H9 (cell line): ENCODE results near the gene LSP1. TPM values are rescaled to one million over a fixed set of nuclear protein-coding genes. Genes with fewer than 3 reads are reported as not detected.

Experiments
- DNase-seq: peaks from one replicate; pipeline ENCODE4 v3.0.0-alpha.2; 2017
- H2AFZ ChIP-seq: one replicate; pipeline ENCODE4 v1.6.1; 2013; ENCODE audit warnings: mild to moderate bottlenecking, low read length, control low read depth, moderate library complexity
- H2AK5ac ChIP-seq: 2 replicates; pipeline ENCODE4 v1.6.1; 2013; ENCODE audit warnings: low read length, control low read depth, mixed read lengths; ENCODE audit not compliant: insufficient read length
- H2BK120ac ChIP-seq: one replicate; pipeline ENCODE4 v1.6.1; 2013; ENCODE audit warnings: low read depth, mild to moderate bottlenecking, low read length, control low read depth, inconsistent platforms; ENCODE audit not compliant: poor library complexity, severe bottlenecking
- H2BK12ac ChIP-seq: 2 replicates; pipeline ENCODE4 v1.6.1; 2013; ENCODE audit warnings: low read length, control low read depth, mixed read lengths, low read depth; ENCODE audit not compliant: insufficient read length
- H2BK15ac ChIP-seq: 2 replicates; pipeline ENCODE4 v1.6.1; 2013; ENCODE audit warnings: low read depth, low read length, control low read depth
- H2BK20ac ChIP-seq: one replicate; pipeline ENCODE4 v1.6.1; 2013; ENCODE audit warnings: low read depth, mild to moderate bottlenecking, low read length, control low read depth, inconsistent platforms; ENCODE audit not compliant: poor library complexity, severe bottlenecking
- H2BK5ac ChIP-seq: 2 replicates; pipeline ENCODE4 v1.6.1; 2013; ENCODE audit warnings: low read length, control low read depth, mixed read lengths; ENCODE audit not compliant: insufficient read length
- H3K14ac ChIP-seq: 2 replicates; pipeline ENCODE4 v1.6.1; 2013; ENCODE audit warnings: low read length, control low read depth; ENCODE audit not compliant: insufficient read depth
- H3K18ac ChIP-seq: 2 replicates; pipeline ENCODE4 v1.6.1; 2013; ENCODE audit warnings: low read depth, mild to moderate bottlenecking, mixed read lengths, low read length, control low read depth; ENCODE audit not compliant: insufficient read length
- H3K23ac ChIP-seq: 2 replicates; pipeline ENCODE4 v1.6.1; 2013; ENCODE audit warnings: low read length, control low read depth, mixed read lengths, low read depth; ENCODE audit not compliant: insufficient read length
- H3K23me2 ChIP-seq: 2 replicates; pipeline ENCODE4 v1.6.1; 2013; ENCODE audit warnings: low read depth, mild to moderate bottlenecking, mixed read lengths, low read length, control low read depth; ENCODE audit not compliant: insufficient read length, poor library complexity, severe bottlenecking
- H3K27ac ChIP-seq: 2 replicates; pipeline ENCODE4 v1.5.1; 2013; ENCODE audit warnings: low read length, control low read depth, mixed read lengths, low read depth; ENCODE audit not compliant: insufficient read length
- H3K27me3 ChIP-seq: 2 replicates; pipeline ENCODE4 v1.6.1; 2013; ENCODE audit warnings: low read length, control low read depth, inconsistent platforms; ENCODE audit not compliant: insufficient read depth
- H3K4ac ChIP-seq: 2 replicates; pipeline ENCODE4 v1.6.1; 2013; ENCODE audit warnings: low read depth, mild to moderate bottlenecking, control low read depth, inconsistent platforms, low read length, moderate library complexity
- H3K4me1 ChIP-seq: 2 replicates; pipeline ENCODE4 v1.6.1; 2013; ENCODE audit warnings: low read length, control low read depth, inconsistent platforms; ENCODE audit not compliant: insufficient read depth
- H3K4me2 ChIP-seq: 2 replicates; pipeline ENCODE4 v1.6.1; 2013; ENCODE audit warnings: low read length, control low read depth, mixed read lengths; ENCODE audit not compliant: insufficient read length, insufficient read depth
- H3K56ac ChIP-seq: 2 replicates; pipeline ENCODE4 v1.6.1; 2013; ENCODE audit warnings: low read depth, mild to moderate bottlenecking, mixed read lengths, low read length, control low read depth; ENCODE audit not compliant: insufficient read length
- H3K79me1 ChIP-seq: 2 replicates; pipeline ENCODE4 v1.6.1; 2013; ENCODE audit warnings: low read depth, mild to moderate bottlenecking, moderate library complexity, low read length, control low read depth, inconsistent platforms; ENCODE audit not compliant: insufficient read depth, poor library complexity, severe bottlenecking
- H3K79me2 ChIP-seq: 2 replicates; pipeline ENCODE4 v1.6.1; 2013; ENCODE audit warnings: low read length, control low read depth, inconsistent platforms; ENCODE audit not compliant: insufficient read depth
- H3K9ac ChIP-seq: 2 replicates; pipeline ENCODE4 v1.6.1; 2013; ENCODE audit warnings: low read length, control low read depth, mixed read lengths; ENCODE audit not compliant: insufficient read length; ENCODE audit errors: extremely low read depth
- H3K9me3 ChIP-seq: one replicate; pipeline ENCODE4 v1.6.1; 2013; ENCODE audit warnings: low read depth, low read length, inconsistent platforms; ENCODE audit not compliant: control insufficient read depth
- H3T11ph ChIP-seq: one replicate; pipeline ENCODE4 v1.6.1; 2013; ENCODE audit warnings: mild to moderate bottlenecking, low read length, control low read depth, inconsistent platforms
- H4K20me1 ChIP-seq: one replicate; pipeline ENCODE4 v1.6.1; 2013; ENCODE audit not compliant: control insufficient read depth, insufficient read length, insufficient read depth
- H4K5ac ChIP-seq: 2 replicates; pipeline ENCODE4 v1.6.1; 2013; ENCODE audit warnings: low read depth, mild to moderate bottlenecking, mixed read lengths, low read length, control low read depth; ENCODE audit not compliant: insufficient read length
- H4K8ac ChIP-seq: replicated peaks from 2 replicates; pipeline ENCODE4 v1.6.1; 2013; ENCODE audit warnings: low read length, control low read depth, mixed read lengths, low read depth; ENCODE audit not compliant: insufficient read length
- H4K91ac ChIP-seq: 2 replicates; pipeline ENCODE4 v1.6.1; 2013; ENCODE audit warnings: low read depth, mild to moderate bottlenecking, moderate library complexity, mixed read lengths, low read length, control low read depth; ENCODE audit not compliant: insufficient read length
- H3K27ac Mint-ChIP-seq, 3 experiments: 2 replicates in 2 of 3; 3 replicates in 1 of 3; pipeline ENCODE4 v1.8.0; 2020 to 2021; ENCODE audit warnings: mixed read lengths in 3 of 3, mild to moderate bottlenecking in 1 of 3, moderate library complexity in 1 of 3
- H3K27me3 Mint-ChIP-seq: 2 replicates; pipeline ENCODE4 v1.8.0; 2021; ENCODE audit warnings: low read depth, mild to moderate bottlenecking, moderate library complexity, mixed read lengths
- H3K36me3 Mint-ChIP-seq, 3 experiments: 2 replicates in 2 of 3; 3 replicates in 1 of 3; pipeline ENCODE4 v1.8.0; 2020 to 2021; ENCODE audit warnings: low read depth in 3 of 3, mixed read lengths in 3 of 3; ENCODE audit not compliant: insufficient read depth in 1 of 3
- H3K4me1 Mint-ChIP-seq, 2 experiments: 2 replicates each; pipeline ENCODE4 v1.8.0; 2020; ENCODE audit warnings: mixed read lengths in 2 of 2
- H3K4me3 Mint-ChIP-seq, 2 experiments: 2 replicates in 1 of 2; 3 replicates in 1 of 2; pipeline ENCODE4 v1.8.0; 2020 to 2021; ENCODE audit warnings: mild to moderate bottlenecking in 2 of 2, mixed read lengths in 2 of 2, moderate library complexity in 1 of 2
- H3K9me3 Mint-ChIP-seq, 2 experiments: 2 replicates in 1 of 2; 3 replicates in 1 of 2; pipeline ENCODE4 v1.8.0; 2020; ENCODE audit warnings: mild to moderate bottlenecking in 2 of 2, mixed read lengths in 2 of 2, moderate library complexity in 1 of 2
- CTCF ChIP-seq: fragments of 200-600 bp; sonication (generic); conservative IDR thresholded peaks from 3 replicates; pipeline ENCODE4 v1.8.0; 2021; ENCODE audit warnings: antibody characterized with exemption, mild to moderate bottlenecking
- WGBS: extraction: QIAGEN DNeasy Blood & Tissue Kit; methylation state at CpG from one replicate; pipeline ENCODE4 v1.1.7; 2013; ENCODE audit warnings: missing lambda C conversion rate, low lambda C conversion rate, mixed read lengths; ENCODE audit not compliant: insufficient read length; ENCODE audit errors: extremely low coverage; 5-methylcytosine and 5-hydroxymethylcytosine counted together
- total RNA-seq: library from RNA; stranded (reverse); gene quantifications from 2 replicates; pipeline ENCODE4 v1.2.1, GENCODE V29; 2021

The LSP1 gene
- total RNA-seq, 1 experiment from 2014 or later, result not detected

GRCh38 chr11:1826552-1827094 is 26.3 kb upstream of the LSP1 start:
- no peak overlapping the region for H3K14ac ChIP-seq
- H2AK5ac ChIP-seq, result no peak overlapping the region
- no peaks in the 10 kb centered on the region for H3K79me1 ChIP-seq
- Mint-ChIP-seq H3K4me3 (no peak overlapping the region), H3K27me3 (peaks cover 21% of the 10 kb centered on the region), H3K27ac (peak overlapping the region in 1 of 3 experiments; percentile 73; a peak in 1 of 7 replicates), H3K4me1 (no peaks in the 10 kb centered on the region), H3K9me3 (no peaks in the 10 kb centered on the region), H3K36me3 (no peaks in the 10 kb centered on the region)
- H3K9ac ChIP-seq, result no peak overlapping the region
- DNase-seq, result peak; percentile 58
- H3K4me1 ChIP-seq, result no peaks in the 10 kb centered on the region
- no peak overlapping the region for H2BK12ac ChIP-seq
- no CpG with 5 or more reads among the region's 15 CpGs for WGBS
- H2BK20ac ChIP-seq, result no peak overlapping the region
- H3K56ac ChIP-seq, result no peak overlapping the region
- no peak overlapping the region for H4K91ac ChIP-seq
- H4K8ac ChIP-seq, result no peak overlapping the region
- no peaks in the 10 kb centered on the region for H4K20me1 ChIP-seq
- H4K5ac ChIP-seq, result no peak overlapping the region
- H2BK5ac ChIP-seq, result no peak overlapping the region
- no peak overlapping the region for H3K27ac ChIP-seq
- H3K23ac ChIP-seq, result no peak overlapping the region
- H3K9me3 ChIP-seq, result no peaks in the 10 kb centered on the region
- no peak overlapping the region for H2BK15ac ChIP-seq
- H3K79me2 ChIP-seq, result no peaks in the 10 kb centered on the region
- no peak overlapping the region for H3K18ac ChIP-seq
- H3T11ph ChIP-seq, result no peak overlapping the region
- H3K23me2 ChIP-seq, result no peaks in the 10 kb centered on the region
- H2BK120ac ChIP-seq, result no peak overlapping the region
- no peaks in the 10 kb centered on the region for H3K27me3 ChIP-seq
- H3K4me2 ChIP-seq, result no peak overlapping the region
- TF ChIP-seq CTCF, result peak; percentile 45
- no peak overlapping the region for H3K4ac ChIP-seq
- H2AFZ ChIP-seq, result no peak overlapping the region
